Right cardiac atrium (tissue), 5 donors: ENCODE data around the gene GSTO2. TPM values are rescaled to one million over a fixed set of nuclear protein-coding genes. Genes with fewer than 3 reads are reported as not detected.

Experiments used
- ATAC-seq, 2 donors: fragments of 200-7000 bp; cut with Tn5 transposase; one replicate each; pipeline versions ENCODE4 v1.8.0 to v1.9.1; 2020; ENCODE audit warnings: moderate library complexity in 2 of 2, mild to moderate bottlenecking in 1 of 2
- DNase-seq, 3 donors: peaks; one replicate each; pipeline ENCODE4 v3.0.0-alpha.2; 2020
- H3K27ac ChIP-seq: one replicate; pipeline ENCODE4 v1.5.1; 2013; ENCODE audit warnings: mild to moderate bottlenecking, low read length, control low read depth, moderate library complexity
- H3K27me3 ChIP-seq: one replicate; pipeline ENCODE4 v1.6.1; 2013; ENCODE audit not compliant: control insufficient read depth, insufficient read depth
- H3K4me1 ChIP-seq: one replicate; pipeline ENCODE4 v1.6.1; 2013; ENCODE audit warnings: low read length; ENCODE audit not compliant: control insufficient read depth, insufficient read depth
- H3K4me3 ChIP-seq: one replicate; pipeline ENCODE4 v1.5.1; 2013; ENCODE audit warnings: low read length, control low read depth
- H3K9me3 ChIP-seq: one replicate; pipeline ENCODE4 v1.6.1; 2013; ENCODE audit warnings: low read length; ENCODE audit not compliant: control insufficient read depth
- WGBS: extraction: QIAGEN DNeasy Blood & Tissue Kit; methylation state at CpG from one replicate; pipeline ENCODE4 v1.1.7; 2013; 5-methylcytosine and 5-hydroxymethylcytosine counted together
- intact Hi-C, 4 donors: fragments of 100-400 bp; cut with DNase I; formaldehyde crosslinking; loops; one replicate each; pipeline versions ENCODE4 v1.11.0 to v1.14.0; 2022 to 2023
- polyA plus RNA-seq: library from polyadenylated mRNA; stranded (reverse); fragments of 200-250 nt; gene quantifications from one replicate; pipeline ENCODE4 v1.2.3, GENCODE V29; 2013
- total RNA-seq, 4 donors: library from RNA; stranded (reverse); fragmentation: NEBNext Ultra II Directional; extraction: Animal tissue kit (Norgen Biotek cat#: 25700); gene quantifications; one replicate each; pipeline ENCODE4 v1.2.1, GENCODE V29; 2021
- donor health status: healthy with polysubstance abuse.
- donor health status: DM: no; HTN: yes; CAD: no.
- donor health status: DM: no; HTN: no; CAD: no.
- donor health status: DM: no; HTN: yes; CAD: no; lungs with severe emphysema.
- donor health status: DM: yes; HTN: yes; CAD: no.

Gene GSTO2
- total and polyA plus RNA-seq, 5 donors: 0.37 to 1.1 (median 0.58) TPM

DNA sequence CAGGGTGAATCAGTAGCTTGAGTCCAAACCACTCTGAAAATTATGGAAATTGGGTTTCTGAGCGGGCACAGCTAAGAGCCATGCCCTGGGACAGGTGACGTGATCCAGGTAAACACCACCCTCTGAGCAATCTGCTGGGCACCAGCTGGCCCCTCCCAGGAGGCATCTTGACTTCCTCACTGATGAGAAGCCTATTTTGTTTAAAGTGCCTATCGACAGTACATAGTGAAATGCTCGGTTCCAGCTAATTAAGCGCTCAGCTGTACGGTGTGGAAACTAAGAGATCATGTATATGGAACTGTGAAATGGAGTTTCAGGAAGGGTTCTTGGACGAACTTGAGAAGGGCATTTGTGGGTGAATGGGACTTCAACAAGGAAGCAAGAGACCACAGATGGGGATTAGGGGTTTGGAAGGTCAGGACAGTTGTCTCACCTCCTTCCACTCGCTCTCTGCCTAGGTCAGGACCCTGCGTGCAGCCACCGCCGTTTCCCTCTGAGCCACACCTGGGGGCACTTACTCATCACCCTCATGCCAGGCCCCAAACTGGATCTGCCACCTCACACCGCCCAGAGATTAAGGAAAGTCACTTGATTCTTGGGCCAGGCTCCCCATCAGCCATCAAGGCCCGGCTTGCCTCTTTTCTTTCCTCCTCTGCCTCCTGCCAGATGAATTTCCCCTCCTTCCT lies 66.1 kb downstream of the GSTO2 start:
- Histone ChIP-seq H3K27me3 (no peaks in the 10 kb centered on the region), H3K9me3 (no peaks in the 10 kb centered on the region), H3K27ac (peak overlapping the region; percentile 66), H3K4me3 (peak overlapping the region; percentile 91), H3K4me1 (peaks cover 45% of the 10 kb centered on the region)
- ATAC-seq: no peak
- WGBS: 67% methylated on average over 13 of the region's 13 CpGs
- intact Hi-C loops: loop anchor here in 3 of 4 donors (5.0 kb wide), 2 partner anchors 33 to 38 kb away; no protein-coding TSS in a partner anchor
- DNase-seq: peak in 1 of 3 donors; percentile 32

DNA sequence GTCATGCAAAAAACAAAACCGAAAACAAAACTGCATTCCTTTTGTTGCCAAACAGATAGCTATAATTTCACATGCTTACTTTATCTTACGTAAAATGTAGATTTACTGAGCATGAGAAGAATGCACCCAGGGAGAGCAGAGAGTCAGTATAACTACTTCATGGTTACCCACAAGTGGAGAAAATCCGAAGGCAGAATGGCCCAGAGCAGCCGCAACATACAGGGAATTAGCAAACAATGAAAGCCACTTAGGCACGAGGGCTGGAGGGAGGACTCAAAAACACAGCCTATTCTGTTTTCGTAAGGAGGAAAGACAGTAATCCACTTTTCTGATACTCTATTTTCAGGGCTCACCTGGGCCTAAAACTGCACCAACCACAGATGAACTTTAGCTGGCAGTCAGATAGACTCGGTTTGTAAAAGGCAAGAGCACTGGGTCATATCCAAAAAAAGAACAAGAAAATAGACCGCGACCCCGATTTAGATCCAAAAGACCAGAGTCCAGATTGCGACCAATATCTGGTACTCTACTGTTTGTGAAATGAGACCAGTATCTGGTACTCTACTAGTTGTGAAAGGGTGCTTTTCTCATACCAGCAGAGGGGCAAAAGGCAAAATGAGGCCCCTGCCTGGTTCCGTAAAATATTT lies 68.0 kb downstream of the GSTO2 start:
- ATAC-seq: no peak
- WGBS: 6% methylated on average over 12 of the region's 12 CpGs
- Histone ChIP-seq H3K9me3 (no peaks in the 10 kb centered on the region), H3K4me1 (peaks cover 36% of the 10 kb centered on the region), H3K4me3 (peak overlapping the region; percentile 91), H3K27ac (peak overlapping the region; percentile 100), H3K27me3 (no peaks in the 10 kb centered on the region)
- peak in 1 of 3 donors; percentile 29 for DNase-seq
- intact Hi-C loops: loop anchor here in 3 of 4 donors (5.0 kb wide), 2 partner anchors 35 to 40 kb away; no protein-coding TSS in a partner anchor

DNA sequence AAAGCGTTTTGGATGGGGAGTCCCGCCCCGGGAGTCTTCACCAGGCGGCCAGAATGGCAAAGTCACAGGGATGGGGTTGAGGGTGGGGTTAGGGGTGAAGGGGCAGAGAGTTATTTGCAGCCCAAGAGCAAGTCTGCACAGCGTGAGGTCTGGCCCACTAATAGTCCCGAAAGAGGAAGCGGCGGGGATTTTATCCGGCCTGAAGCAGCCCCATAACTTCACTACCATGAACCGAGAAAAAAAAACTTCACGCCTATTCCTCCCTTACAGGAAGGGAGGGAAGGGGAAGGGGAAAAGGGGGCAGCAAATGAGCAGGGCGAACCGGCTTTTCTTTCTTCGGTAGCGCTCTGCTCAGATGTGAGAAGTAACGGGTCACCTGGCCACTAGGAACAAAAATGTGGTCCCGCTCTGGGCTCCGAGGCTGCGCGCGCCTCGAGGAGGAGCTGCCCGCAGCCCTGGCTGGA lies 68.6 kb downstream of the GSTO2 start:
- H3K4me3 ChIP-seq: peak overlapping the region; percentile 91
- intact Hi-C loops: loop anchor here in 3 of 4 donors (5.0 kb wide), 2 partner anchors 35 to 40 kb away; no protein-coding TSS in a partner anchor
- H3K9me3 ChIP-seq: no peaks in the 10 kb centered on the region
- peak; percentile 25 to 36 for ATAC-seq
- peak overlapping the region; percentile 100 for H3K27ac ChIP-seq
- H3K27me3 ChIP-seq: no peaks in the 10 kb centered on the region
- DNase-seq: peak in 1 of 3 donors; percentile 72
- peaks cover 32% of the 10 kb centered on the region for H3K4me1 ChIP-seq
- WGBS: under 1% methylated on average over 23 of the region's 23 CpGs

DNA sequence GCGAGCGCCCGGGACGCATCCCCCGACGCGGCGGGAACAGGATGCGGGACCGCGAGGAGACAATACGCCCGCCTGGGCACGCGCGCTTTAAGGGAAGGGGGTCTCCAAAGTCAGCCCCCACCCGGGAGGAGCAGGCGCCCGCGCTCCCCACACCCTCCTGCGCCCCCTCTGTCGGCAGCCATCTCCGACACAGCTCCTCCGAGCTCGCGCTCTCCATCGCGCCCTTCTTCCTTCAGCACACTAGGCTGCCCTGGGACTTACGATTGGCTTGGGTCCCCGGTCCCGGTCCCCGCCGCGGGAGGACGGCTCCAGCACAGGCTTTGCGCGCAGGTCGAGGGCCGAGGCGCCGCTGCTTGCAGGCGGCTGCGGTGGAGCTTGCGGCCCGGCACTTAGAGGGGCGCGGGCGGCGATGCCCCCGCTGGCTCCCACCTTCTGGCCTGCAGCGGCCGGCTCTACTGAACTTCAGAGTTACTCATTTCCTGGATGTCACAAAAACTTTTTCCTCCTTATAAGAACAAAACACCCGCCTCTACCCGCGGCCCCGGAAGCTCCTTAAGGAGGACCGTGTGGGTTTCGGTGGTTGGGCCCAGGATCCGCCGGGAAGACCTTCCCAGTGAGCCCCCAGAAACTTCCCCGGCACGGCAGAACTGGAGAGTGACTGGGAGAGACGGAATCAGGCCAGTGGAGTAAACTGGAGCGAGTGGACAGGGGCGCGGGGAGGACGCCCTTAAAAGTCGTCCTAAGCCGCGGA lies 69.2 kb downstream of the GSTO2 start, which contains the start of gene ITPRIP:
ITPRIP (minus strand) TSS at position 481 of the 751 bp plus-strand sequence. CDS start 22,414 bp downstream, outside the sequence.
- ATAC-seq (peak; percentile 80 to 89), DNase-seq (peak; percentile 81 to 91 (median 88))
- Histone ChIP-seq H3K27me3 (no peaks in the 10 kb centered on the region), H3K9me3 (no peaks in the 10 kb centered on the region), H3K27ac (peak within 1 kb of the TSS; percentile 100), H3K4me1 (peaks cover 26% of the 10 kb centered on the region), H3K4me3 (peak within 1 kb of the TSS; percentile 91)
- intact Hi-C loops: loop anchor here in 3 of 4 donors (5.0 kb wide), 2 partner anchors 36 to 41 kb away; no protein-coding TSS in a partner anchor
- WGBS: under 1% methylated on average over 70 of the region's 70 CpGs

DNA sequence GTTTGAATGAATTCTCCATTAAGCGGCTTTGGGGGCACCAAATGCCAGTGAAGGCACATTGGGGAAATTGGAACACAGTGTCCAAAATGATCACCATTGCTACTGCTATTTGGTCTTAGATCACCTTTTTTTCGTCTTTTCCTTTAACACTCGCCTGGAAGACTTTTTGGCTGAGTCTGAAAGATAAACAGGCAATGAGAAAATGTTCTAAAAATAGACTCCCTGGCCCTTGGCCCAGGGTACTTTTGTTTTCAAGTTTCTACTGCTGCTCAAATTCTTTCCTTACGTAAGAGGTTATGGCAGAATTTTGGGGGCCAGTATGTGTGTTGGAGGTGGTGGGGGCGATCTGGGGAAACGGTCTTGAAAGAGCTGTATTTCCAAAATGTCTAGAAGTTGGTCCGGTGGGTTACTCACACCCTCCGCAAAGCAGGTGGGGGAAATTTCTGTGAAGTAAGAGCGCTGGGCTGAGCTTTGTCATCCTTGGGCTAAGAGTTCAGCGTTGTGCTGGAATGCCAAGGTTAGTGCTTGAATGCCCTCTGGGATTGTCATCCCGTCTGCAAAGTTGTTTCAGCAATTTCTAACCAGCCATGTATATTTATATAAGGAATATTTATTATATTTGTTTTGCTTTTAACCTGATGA lies 70.6 kb downstream of the GSTO2 start:
- Histone ChIP-seq H3K9me3 (no peaks in the 10 kb centered on the region), H3K27ac (peak overlapping the region; percentile 100), H3K27me3 (no peaks in the 10 kb centered on the region), H3K4me3 (peak overlapping the region; percentile 91), H3K4me1 (peaks cover 14% of the 10 kb centered on the region)
- intact Hi-C loops: loop anchor here in 3 of 4 donors (5.0 kb wide), 2 partner anchors 37 to 42 kb away; no protein-coding TSS in a partner anchor
- WGBS: 4% methylated on average over 11 of the region's 11 CpGs
- DNase-seq (peak in 1 of 3 donors; percentile 64), ATAC-seq (peak; percentile 23 to 29)

DNA sequence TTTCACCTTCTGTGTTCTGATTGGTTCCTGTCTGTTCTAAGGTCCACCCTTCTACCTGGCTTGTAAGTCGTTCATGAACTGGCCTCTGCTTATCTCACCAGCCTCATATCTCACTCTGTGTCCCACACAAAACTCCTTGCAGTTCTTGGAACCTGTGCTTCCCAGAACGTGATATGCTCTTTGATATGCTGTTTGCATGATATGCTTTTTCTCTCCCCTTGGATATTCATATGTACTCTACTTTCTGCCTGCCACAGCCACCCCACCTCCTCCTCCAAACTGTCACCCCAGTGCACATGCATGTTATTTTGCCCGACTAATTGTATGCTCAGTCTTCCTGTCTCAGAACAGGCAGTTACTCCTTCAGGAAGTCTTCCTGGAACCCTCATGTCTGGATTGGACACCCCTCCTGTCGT lies 71.1 kb downstream of the GSTO2 start:
- ATAC-seq: peak in 1 of 2 donors; percentile 1
- Histone ChIP-seq H3K27me3 (no peaks in the 10 kb centered on the region), H3K4me3 (peak overlapping the region; percentile 91), H3K9me3 (no peaks in the 10 kb centered on the region), H3K4me1 (peaks cover 11% of the 10 kb centered on the region), H3K27ac (peak overlapping the region; percentile 99)
- 7% methylated on average over 4 of the region's 4 CpGs for WGBS
- intact Hi-C loops: no loop called here
- DNase-seq: peak in 1 of 3 donors; percentile 37

DNA sequence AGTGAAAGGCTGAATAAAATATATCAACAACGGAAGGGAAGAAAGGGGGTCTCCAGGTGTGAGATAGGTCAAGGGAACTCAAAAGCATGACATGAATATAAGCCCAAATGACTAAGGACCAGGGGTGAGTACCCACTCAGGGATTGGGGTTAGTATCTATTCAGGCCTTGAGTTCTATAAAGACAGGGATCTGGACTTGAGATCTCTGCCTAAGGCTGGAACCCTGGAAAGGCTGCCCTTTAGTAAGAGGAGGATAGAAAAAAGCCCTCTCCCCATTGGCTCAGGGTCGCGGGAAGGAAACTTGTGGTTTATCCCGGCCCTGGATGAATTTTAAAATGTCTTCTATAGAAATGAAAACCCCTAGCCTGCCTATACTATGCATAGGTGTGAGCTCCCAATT lies 71.7 kb downstream of the GSTO2 start:
- 56% methylated on average over 4 of the region's 4 CpGs for WGBS
- intact Hi-C loops: no loop called here
- ATAC-seq (no peak), DNase-seq (no peak)
- Histone ChIP-seq H3K27me3 (no peaks in the 10 kb centered on the region), H3K9me3 (no peaks in the 10 kb centered on the region), H3K4me3 (peak overlapping the region; percentile 91), H3K27ac (peak overlapping the region; percentile 99), H3K4me1 (peaks cover 11% of the 10 kb centered on the region)

DNA sequence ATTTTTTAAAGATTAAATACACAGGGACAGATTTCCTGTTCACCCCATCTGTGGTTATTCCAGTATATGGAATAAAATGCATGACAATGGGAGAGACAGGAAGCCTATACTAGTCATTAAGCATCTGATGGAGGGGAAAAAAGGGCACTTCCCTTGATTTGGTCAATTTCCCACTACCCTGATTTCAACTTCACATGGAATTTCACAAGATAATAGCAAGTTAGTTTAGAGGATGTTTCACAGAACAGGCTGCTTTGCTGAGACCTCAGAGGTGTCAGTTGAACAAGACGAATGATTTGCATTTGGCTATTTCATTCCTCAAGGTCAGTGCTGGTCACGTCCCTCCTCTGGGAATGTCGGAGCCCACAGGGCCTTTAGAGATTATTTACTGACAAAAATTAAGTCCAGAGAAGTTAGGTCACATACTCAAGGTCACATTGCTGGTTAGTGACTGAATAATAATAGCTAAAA lies 74.0 kb downstream of the GSTO2 start:
- Histone ChIP-seq H3K9me3 (no peaks in the 10 kb centered on the region), H3K27ac (peak overlapping the region; percentile 88), H3K4me3 (no peak overlapping the region), H3K27me3 (no peaks in the 10 kb centered on the region), H3K4me1 (peaks cover 6% of the 10 kb centered on the region)
- intact Hi-C loops: no loop called here
- ATAC-seq (no peak), DNase-seq (no peak)
- 23% methylated on average over 3 of the region's 3 CpGs for WGBS

DNA sequence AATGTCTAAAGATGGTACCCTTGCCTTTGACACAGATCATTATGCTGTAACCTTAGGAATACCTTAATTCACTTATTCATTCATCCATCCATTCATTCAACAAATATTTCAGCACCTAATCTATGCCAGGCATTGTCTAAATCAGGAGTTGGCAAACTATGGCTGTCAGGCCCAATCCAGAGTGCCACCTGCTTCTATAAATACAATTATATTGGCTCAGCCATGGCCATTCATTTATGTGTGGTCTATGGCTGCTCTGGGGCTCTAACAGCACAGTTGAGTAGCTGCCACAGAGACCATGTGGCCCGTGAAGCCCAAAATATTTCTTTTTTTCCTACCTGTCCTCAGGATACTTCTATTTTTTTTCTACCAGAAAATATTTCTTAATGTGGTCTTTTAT lies 75.2 kb downstream of the GSTO2 start:
- intact Hi-C loops: no loop called here

DNA sequence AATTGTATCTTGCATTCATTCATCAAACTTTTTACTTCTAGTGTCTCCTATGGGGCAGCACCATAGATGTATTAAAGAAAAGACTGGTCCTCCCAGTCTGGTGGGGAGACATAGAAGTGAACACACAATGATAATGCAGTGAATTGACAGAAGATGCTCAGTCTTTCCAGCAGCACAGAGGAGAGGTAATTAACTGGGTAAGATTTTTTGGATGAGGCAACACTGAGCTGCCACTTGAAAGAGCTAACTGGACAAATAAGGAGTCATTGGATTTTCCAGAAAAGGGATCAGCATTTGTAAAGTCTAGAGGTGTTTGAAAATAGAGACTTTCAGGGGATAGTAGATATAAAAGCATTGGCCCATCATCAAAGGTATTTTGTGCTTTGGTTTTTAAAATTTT lies 76.5 kb downstream of the GSTO2 start:
- Histone ChIP-seq H3K9me3 (no peaks in the 10 kb centered on the region), H3K4me1 (peaks cover 4% of the 10 kb centered on the region), H3K27me3 (no peaks in the 10 kb centered on the region), H3K27ac (no peak overlapping the region), H3K4me3 (no peak overlapping the region)
- no peak for DNase-seq
- intact Hi-C loops: loop anchor here in 2 of 4 donors (5.0 kb wide), 2 partner anchors 33 to 38 kb away; no protein-coding TSS in a partner anchor
- ATAC-seq: no peak

More for the DNA sequence above, 75.2 kb downstream of the GSTO2 start:
- ATAC-seq: no peak
- H3K9me3 ChIP-seq: no peaks in the 10 kb centered on the region
- 77% methylated on average over 1 of the region's 1 CpG for WGBS
- H3K27ac ChIP-seq: no peak overlapping the region
- H3K4me1 ChIP-seq: peaks cover 6% of the 10 kb centered on the region
- DNase-seq: no peak
- H3K4me3 ChIP-seq: no peak overlapping the region
- H3K27me3 ChIP-seq: no peaks in the 10 kb centered on the region
